Endothelial cell (in vitro differentiated cells): ENCODE measurements around the gene C12orf54. TPM values are rescaled to one million over a fixed set of nuclear protein-coding genes. Genes with fewer than 3 reads are reported as not detected.
"Not testable (repeated sequence)": the region's sequence is repeated elsewhere in the genome, so short reads cannot be mapped to it uniquely, and the experiment has no call there.

Experiments
- DNase-seq: peaks from one replicate; pipeline ENCODE4 v3.0.0; 2021; ENCODE audit warnings: low spot score
- H3K27ac Mint-ChIP-seq: one replicate; pipeline ENCODE4 v1.8.0; 2021; ENCODE audit warnings: mixed read lengths, inconsistent platforms; ENCODE audit not compliant: unreplicated experiment
- H3K27me3 Mint-ChIP-seq: one replicate; pipeline ENCODE4 v1.8.0; 2021; ENCODE audit warnings: mild to moderate bottlenecking, moderate library complexity, mixed read lengths, inconsistent platforms; ENCODE audit not compliant: unreplicated experiment
- H3K36me3 Mint-ChIP-seq: one replicate; pipeline ENCODE4 v1.8.0; 2021; ENCODE audit warnings: mild to moderate bottlenecking, low read depth, mixed read lengths, inconsistent platforms; ENCODE audit not compliant: unreplicated experiment
- H3K4me1 Mint-ChIP-seq: one replicate; pipeline ENCODE4 v1.8.0; 2021; ENCODE audit warnings: mild to moderate bottlenecking, mixed read lengths, inconsistent platforms; ENCODE audit not compliant: unreplicated experiment
- H3K4me3 Mint-ChIP-seq: one replicate; pipeline ENCODE4 v1.8.0; 2021; ENCODE audit warnings: mild to moderate bottlenecking, mixed read lengths, inconsistent platforms; ENCODE audit not compliant: unreplicated experiment
- H3K9me3 Mint-ChIP-seq: one replicate; pipeline ENCODE4 v1.8.0; 2021; ENCODE audit warnings: mixed read lengths, inconsistent platforms; ENCODE audit not compliant: unreplicated experiment
- total RNA-seq: library from RNA; stranded (reverse); fragmentation: NEBNext Ultra II Directional; extraction: Animal tissue kit (Norgen Biotek cat#: 25700); gene quantifications from one replicate; pipeline ENCODE4 v1.2.1, GENCODE V29; 2021; ENCODE audit not compliant: unreplicated experiment
- TF ChIP-seq, protein P1 (sequence below): fragments of 200-600 bp; sonication (generic); IDR thresholded peaks from one replicate; pipeline ENCODE4 v1.5.0; 2021; ENCODE audit warnings: antibody characterized with exemption; ENCODE audit not compliant: unreplicated experiment

C12orf54 gene
- total RNA-seq, 1 donor from 2014 or later = not detected

GRCh38 chr12:48455116-48455515 lies 27.2 kb upstream of the C12orf54 start:
- H3K36me3 Mint-ChIP-seq = peaks cover 1% of the 10 kb centered on the region
- H3K27me3 Mint-ChIP-seq = no peaks in the 10 kb centered on the region
- H3K27ac Mint-ChIP-seq = no peak overlapping the region
- peaks cover 6% of the 10 kb centered on the region for H3K4me1 Mint-ChIP-seq
- TF ChIP-seq, protein P1, sequence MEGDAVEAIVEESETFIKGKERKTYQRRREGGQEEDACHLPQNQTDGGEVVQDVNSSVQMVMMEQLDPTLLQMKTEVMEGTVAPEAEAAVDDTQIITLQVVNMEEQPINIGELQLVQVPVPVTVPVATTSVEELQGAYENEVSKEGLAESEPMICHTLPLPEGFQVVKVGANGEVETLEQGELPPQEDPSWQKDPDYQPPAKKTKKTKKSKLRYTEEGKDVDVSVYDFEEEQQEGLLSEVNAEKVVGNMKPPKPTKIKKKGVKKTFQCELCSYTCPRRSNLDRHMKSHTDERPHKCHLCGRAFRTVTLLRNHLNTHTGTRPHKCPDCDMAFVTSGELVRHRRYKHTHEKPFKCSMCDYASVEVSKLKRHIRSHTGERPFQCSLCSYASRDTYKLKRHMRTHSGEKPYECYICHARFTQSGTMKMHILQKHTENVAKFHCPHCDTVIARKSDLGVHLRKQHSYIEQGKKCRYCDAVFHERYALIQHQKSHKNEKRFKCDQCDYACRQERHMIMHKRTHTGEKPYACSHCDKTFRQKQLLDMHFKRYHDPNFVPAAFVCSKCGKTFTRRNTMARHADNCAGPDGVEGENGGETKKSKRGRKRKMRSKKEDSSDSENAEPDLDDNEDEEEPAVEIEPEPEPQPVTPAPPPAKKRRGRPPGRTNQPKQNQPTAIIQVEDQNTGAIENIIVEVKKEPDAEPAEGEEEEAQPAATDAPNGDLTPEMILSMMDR = no peak
- peaks cover 2% of the 10 kb centered on the region for H3K9me3 Mint-ChIP-seq
- H3K4me3 Mint-ChIP-seq = no peak overlapping the region
- DNase-seq = no peak

DNA sequence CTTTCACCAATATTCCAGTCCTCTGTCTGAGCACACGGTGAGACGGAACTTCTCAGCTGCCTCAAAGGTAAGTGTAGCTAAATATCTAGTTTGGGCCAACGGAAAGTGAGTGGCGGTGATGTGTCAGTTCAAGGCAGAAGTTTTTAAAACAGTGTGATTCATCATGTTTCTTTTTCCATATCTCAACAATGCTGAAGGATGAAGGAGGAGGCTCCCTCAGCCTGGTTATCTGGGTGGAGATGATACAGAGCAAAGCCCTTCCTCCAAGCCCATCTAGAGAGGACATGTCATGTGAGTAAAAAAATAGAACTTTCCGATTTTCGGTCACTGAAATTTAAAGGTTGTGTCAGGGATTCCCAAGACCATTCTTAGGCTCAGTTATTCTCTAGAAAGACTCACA lies 23.0 kb upstream of the C12orf54 start:
- no peak for DNase-seq
- TF ChIP-seq, protein P1 = no peak
- Mint-ChIP-seq H3K4me3 (no peak overlapping the region), H3K9me3 (no peaks in the 10 kb centered on the region), H3K4me1 (peaks cover 6% of the 10 kb centered on the region), H3K27me3 (peaks cover 2% of the 10 kb centered on the region), H3K36me3 (no peaks in the 10 kb centered on the region), H3K27ac (no peak overlapping the region)

DNA sequence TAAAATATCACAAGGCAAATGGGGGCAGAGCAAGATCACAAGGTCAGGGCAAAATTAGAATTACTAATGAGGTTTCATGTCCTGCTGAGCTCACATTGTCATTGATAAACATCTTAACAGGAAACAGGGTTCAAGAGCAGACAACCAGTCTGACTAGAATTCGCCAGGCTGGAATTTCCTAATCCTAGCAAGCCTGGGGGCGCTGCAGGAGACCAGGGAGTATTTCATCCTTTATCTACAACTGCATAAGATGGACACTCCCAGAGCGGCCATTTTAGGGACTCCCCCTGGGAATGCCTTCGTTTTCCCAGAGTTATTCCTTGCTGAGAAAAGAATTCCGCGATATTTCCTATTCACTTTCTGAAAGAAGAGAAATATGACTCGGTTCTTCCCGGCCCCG lies 13.3 kb upstream of the C12orf54 start:
- DNase-seq, H3K27me3 Mint-ChIP-seq, H3K4me1 Mint-ChIP-seq, H3K27ac Mint-ChIP-seq: not testable (repeated sequence)
- H3K9me3 Mint-ChIP-seq = peaks cover 10% of the 10 kb centered on the region
- H3K36me3 Mint-ChIP-seq = peaks cover 27% of the 10 kb centered on the region
- peak overlapping the region; percentile 57 for H3K4me3 Mint-ChIP-seq

DNA sequence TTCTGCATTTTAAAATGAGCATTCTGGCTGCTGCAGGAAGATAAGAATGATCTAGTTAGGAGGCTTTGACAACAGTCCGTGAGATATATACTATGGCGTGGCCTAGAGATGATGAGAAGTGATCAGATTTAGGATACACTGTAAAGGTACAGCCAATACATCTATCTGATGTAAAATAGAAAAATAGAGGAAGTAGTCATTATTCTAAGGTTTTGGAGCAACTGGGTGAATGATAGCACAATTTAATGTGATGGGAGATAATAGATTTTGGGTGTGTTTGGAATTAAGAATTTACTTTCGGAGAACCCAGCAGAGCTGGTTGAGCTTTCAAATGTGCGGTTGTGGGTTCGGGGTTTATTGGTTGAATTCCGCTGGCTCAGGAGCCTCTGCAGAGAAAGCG lies 10.0 kb upstream of the C12orf54 start, which contains the start of gene ANP32D:
Gene ANP32D, plus strand, starts transcription at position 301 of the 400 bp plus-strand sequence. CDS start 106 bp downstream, outside the sequence.
- H3K27me3 Mint-ChIP-seq = peaks cover 3% of the 10 kb centered on the region
- peaks cover 29% of the 10 kb centered on the region for H3K36me3 Mint-ChIP-seq
- DNase-seq = no peak
- TF ChIP-seq, protein P1 = no peak
- H3K4me3 Mint-ChIP-seq = no peak within 1 kb of the TSS
- no peak within 1 kb of the TSS for H3K27ac Mint-ChIP-seq
- no peaks in the 10 kb centered on the region for H3K4me1 Mint-ChIP-seq
- H3K9me3 Mint-ChIP-seq = peaks cover 10% of the 10 kb centered on the region

DNA sequence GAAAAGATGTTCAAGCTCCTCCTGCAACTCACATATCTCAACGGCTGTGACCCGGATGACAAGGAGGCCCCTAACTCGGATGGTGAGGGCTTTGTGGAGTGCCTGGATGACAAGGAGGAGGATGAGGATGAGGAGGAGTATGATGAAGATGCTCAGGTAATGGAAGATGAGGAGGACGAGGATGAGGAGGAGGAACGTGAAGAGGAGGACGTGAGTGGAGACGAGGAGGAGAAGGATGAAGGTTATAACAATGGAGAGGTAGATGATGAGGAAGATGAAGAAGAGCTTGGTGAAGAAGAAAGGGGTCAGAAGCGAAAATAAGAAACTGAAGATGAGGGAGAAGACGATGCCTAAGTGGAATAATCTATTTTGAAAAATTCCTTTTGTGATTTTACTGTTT lies 9.2 kb upstream of the C12orf54 start:
- no peaks in the 10 kb centered on the region for H3K4me1 Mint-ChIP-seq
- H3K27me3 Mint-ChIP-seq = peaks cover 3% of the 10 kb centered on the region
- no peak overlapping the region for H3K4me3 Mint-ChIP-seq
- TF ChIP-seq, protein P1 = no peak
- peaks cover 10% of the 10 kb centered on the region for H3K9me3 Mint-ChIP-seq
- no peak for DNase-seq
- H3K27ac Mint-ChIP-seq = no peak overlapping the region
- peaks cover 25% of the 10 kb centered on the region for H3K36me3 Mint-ChIP-seq

DNA sequence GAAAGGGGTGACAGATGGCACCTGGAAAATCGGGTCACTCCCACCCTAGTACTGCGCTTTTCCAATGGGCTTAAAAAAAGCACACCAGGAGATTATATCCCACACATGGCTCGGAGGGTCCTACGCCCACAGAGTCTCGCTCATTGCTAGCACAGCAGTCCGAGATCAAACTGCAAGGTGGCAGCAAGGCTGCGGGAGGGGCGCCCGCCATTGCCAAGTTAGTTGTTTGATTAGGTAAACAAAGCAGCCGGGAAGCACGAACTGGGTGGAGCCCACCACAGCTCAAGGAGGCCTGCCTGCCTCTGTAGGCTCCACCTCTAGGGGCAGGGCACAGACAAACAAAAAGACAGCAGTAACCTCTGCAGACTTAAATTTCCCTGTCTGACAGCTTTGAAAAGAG lies 7.8 kb upstream of the C12orf54 start:
- H3K27ac Mint-ChIP-seq, H3K4me1 Mint-ChIP-seq, DNase-seq, H3K27me3 Mint-ChIP-seq, H3K4me3 Mint-ChIP-seq: not testable (repeated sequence)
- peaks cover 10% of the 10 kb centered on the region for H3K9me3 Mint-ChIP-seq
- peaks cover 19% of the 10 kb centered on the region for H3K36me3 Mint-ChIP-seq
